HG03103 (cell line): Measurements from ENCODE around the gene STK40.

ENCODE experiments used
- ATAC-seq: cut with Tn5 transposase; IDR thresholded peaks from one replicate; pipeline ENCODE4 v1.9.1; 2021; ENCODE audit warnings: low read depth; ENCODE audit not compliant: unreplicated experiment

STK40 gene

GRCh38 chr1:36377791-36378492 is 7.8 kb downstream of the STK40 start:
- no peak for ATAC-seq

GRCh38 chr1:36372617-36373016 is 13.1 kb downstream of the STK40 start:
- ATAC-seq: no peak

DNA sequence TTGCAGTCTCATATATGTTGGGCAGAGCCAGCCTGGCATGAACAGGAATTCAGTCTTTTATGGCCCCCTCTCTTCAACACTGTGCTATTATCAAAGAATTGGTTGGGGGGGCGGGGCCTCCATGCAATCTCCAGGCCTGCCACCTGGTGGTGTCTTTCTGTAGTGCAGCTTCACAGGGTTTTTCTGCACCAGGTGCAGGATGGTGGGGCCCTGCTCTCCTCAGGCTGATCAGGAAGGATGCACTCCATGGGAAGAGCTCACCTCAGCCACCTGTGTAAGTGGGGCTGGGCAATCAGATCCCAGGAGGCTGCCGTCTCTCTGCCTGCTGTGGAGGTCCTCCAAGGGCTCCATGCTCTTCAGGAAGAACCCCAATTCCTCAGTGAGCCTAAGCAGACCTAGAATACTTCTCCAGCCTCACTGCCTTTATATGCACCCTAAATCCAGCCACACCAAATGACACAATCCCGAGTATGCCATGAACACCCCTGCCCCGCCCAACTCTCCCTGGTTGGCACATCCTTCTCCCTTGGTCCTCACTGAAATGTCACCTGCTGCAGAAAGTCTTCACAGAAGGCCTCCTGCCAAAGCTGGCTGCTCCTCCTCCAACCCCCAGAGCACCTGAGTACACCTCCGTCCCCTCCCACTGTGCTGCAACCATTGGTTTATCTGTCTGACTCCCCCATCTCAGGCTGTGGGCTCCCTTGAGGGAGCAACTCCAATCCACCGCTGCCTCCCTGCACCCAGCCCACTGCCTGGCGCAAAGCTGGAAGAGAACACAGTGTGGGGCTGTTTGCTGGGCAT is 16.5 kb downstream of the STK40 start:
- no peak for ATAC-seq

GRCh38 chr1:36367798-36368197 is 17.9 kb downstream of the STK40 start:
- ATAC-seq: no peak

GRCh38 chr1:36367066-36367465 is 18.7 kb downstream of the STK40 start:
- no peak for ATAC-seq

DNA sequence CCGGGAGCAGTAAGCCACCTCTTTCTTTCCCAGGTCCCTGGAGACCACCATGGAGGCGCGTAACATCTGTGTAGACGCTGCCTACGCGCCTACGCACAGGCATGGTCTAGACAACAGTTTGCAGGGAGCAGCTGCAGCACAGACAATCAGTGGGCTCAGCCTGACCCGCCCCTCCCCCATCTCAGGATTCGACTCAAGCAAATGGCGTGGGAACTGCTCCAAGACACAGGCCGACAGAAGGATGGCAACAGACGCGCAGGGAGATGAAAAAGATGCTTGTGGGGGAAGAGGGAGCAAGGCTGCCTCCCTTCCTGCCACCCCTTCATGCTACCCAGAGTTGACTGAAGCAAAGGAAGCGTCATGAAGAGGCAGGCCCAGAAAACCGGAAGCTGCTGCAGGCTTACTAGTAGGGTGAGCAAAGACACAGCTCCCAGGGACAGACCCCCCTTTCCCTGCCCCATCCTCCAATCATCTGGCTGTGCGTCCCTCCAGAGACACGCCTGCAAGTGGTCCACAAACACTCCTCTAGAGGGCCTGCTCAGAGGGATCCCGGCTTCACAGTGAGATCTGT is 19.5 kb downstream of the STK40 start:
- ATAC-seq: no peak

DNA sequence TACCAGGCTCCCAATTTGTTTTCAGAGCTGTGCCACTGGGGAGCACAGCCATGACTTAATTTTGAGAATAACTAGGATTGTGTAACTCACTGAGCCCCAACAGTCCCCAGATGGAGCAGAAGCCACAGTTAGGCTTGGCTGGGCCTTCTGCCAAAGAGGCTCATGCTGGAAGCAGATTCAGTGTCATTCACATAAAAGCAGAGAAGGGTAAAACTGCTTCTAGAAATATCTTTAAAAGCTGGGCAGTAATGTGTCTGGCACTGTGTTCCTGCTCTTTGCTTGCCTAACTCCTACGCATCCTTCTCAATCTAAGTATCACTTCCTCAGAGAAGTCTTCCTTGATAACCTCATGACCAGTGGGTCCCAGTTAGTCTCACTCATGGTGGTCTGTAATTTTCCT is 20.3 kb downstream of the STK40 start:
- ATAC-seq: no peak

DNA sequence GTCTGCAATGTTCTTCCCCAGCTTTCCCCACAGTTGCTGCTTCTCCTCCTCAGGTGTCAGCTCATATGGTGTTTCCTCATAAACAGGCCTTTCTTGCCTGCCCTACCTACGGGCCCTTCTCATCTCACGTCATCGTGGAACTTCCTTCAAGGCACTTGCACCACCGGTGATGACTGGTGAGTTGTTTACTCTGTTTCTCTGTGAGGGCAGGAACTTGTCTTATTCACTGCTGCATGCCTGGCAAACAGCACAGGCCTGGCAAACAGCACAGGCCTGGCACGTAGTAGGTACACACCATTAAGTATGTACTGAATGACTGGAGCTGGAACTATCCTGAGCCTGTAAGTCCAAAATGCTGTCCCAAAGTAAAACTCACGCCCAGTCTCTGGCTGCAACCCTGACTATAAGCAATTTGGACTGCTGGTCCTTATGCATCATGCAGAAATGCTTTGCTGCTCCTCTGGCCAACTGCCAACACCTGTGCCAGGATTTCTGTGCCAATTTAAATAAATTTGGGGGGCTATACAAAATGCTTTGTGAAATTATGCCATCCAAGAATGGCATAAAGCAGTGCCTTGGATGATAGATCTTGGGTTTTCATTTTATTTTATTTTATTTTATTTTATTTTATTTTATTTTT is 25.7 kb downstream of the STK40 start:
- ATAC-seq: no peak

GRCh38 chr1:36359383-36359782 is 26.3 kb downstream of the STK40 start:
- no peak for ATAC-seq

- no peak for ATAC-seq
These were observed 27.1 kb downstream of the STK40 start for GRCh38 chr1:36358514-36359084.

DNA sequence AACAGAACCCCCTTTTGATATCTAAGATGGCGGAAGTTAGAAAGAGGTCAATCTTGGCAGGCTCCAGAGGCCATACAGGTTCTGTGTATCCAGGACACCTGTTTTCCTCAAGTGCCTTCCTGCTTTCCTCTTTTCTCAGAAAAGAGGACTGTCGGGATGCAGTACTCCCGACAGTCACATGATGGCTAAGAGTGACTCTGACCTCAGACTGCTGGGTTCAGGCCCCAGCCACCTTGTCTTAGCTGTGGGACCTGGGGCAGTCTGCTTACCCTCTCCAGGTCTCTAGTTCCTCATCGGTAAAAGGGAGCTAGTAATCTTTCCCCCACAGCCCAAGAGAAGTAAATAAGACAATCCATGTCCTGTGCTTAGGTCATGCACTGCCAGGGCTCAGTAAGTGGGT is 29.9 kb downstream of the STK40 start:
- ATAC-seq: no peak

DNA sequence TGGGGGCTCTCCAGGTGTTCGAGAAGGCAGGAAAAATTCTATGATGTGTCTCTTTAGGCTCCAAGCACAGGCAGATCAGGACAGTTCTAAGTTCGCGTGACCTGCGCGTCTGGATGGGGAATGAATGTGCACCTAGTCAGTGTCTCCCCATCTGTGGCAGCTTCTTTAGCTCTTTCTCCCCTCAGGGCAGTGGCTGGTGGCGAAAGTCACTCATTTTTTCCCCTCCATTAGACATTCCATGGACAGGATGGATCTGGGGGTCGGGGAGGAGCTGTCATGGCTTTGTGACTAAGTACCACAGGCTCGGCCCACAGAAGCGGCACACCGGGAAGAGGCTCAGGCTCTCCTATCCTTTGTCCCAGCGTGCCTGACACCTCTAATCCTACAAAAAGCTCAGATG is 31.2 kb downstream of the STK40 start:
- no peak for ATAC-seq

DNA sequence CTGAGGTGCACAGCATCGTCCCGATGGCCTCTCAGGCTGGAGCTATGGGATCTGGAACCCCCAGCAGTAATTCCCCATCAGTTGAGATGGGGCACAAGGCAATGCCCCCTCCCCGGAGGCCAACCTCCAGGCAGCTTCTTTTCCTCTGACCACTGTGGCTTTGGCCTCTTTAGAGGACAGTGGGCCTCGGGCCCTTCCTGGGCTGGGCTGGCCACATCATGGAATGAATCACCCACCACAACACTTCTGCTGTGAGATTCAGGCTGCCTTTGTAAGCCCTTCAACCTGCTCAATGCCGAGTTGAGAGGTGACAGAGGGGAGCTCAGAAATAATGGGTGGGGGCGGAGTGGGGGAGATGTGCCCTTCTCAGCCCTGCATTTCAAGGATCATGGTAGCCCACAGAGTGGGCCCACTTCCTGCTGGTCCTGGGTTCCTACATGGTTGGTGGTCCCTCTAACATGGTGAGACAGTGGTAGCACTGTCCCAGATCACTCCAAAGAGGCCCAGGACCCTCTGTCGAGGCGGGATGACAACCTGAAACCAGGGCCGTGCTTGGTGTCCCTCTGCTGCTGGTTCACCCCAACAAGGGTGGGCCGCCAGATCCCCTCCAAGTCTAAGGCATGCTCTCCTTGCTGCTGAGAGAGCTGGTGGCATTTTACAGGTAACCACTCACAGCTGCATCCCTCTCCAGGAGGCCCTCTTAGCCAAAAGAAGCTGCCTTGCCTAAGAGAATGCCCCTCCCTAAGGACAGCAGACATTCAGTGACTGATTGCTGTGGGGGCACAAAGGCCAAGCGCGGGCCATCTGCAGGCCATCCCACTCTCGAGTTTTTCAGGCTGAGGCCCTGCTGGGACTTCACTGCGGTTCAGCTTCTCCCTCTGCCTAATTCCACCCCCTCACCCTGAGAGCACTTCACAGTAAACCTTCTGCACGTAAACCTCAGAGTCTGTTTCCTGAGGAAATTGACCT is 32.5 kb downstream of the STK40 start:
- no peak for ATAC-seq

GRCh38 chr1:36352125-36352909 is 33.4 kb downstream of the STK40 start:
- ATAC-seq: no peak

- ATAC-seq: no peak
These were observed 34.3 kb downstream of the STK40 start for GRCh38 chr1:36351227-36351977.

GRCh38 chr1:36350659-36351226 is 35.0 kb downstream of the STK40 start:
- no peak for ATAC-seq

GRCh38 chr1:36349839-36350238 is 35.9 kb downstream of the STK40 start:
- no peak for ATAC-seq

DNA sequence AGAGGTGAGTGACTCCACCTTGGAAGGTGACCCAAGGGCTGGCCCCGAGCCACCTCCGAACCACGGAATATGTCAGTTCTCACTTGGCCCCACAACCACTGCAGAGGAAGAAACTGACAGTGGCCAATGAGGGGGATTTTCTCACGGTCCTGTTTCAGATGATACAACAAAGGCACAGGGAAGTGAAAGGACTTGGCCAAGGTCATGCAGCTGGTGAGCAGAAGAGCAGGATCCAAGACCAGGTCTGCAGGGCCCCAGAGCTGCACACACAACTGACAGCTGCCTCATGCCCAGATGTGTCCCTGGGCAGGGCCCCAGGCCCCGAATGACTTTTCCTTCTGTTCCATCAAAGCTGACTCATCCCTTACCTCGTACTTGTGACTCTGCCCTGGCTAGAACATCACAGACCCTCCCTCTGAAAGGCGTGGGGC is 36.5 kb downstream of the STK40 start:
- peak; percentile 71 for ATAC-seq
